ENCODE results near the gene KLK5. TPM values are rescaled to one million over a fixed set of nuclear protein-coding genes. Genes with fewer than 3 reads are reported as not detected.

KLK5 gene
- total RNA-seq (under 1 TPM in 1 of 2 donors, not detected in 1; 0.52 TPM), polyA plus RNA-seq (ENCODE audit: insufficient read length in 6 of 6) (under 1 TPM; 0.21 to 0.99 (median 0.40) TPM)
- long read RNA-seq, donor 1 = 0 reads
- long read RNA-seq, donor 2 = 0 reads
- long read RNA-seq, donor 3 = 0 reads
- long read RNA-seq, donor 4 = 0 reads
- long read RNA-seq, donor 5 = 0 reads
- long read RNA-seq, donor 6 = 0 reads
- long read RNA-seq, donor 7, partial matches to known transcripts = 0 of 1 reads
- long read RNA-seq, donor 7, other reads (novel, unspliced or antisense) = 0 of 1 reads
- long read RNA-seq, donor 8 = 0 reads
- long read RNA-seq, donor 9 = 0 reads
- long read RNA-seq, donor 10 = 0 reads
- long read RNA-seq, donor 11 = 0 reads
- long read RNA-seq, donor 12 = 0 reads

DNA sequence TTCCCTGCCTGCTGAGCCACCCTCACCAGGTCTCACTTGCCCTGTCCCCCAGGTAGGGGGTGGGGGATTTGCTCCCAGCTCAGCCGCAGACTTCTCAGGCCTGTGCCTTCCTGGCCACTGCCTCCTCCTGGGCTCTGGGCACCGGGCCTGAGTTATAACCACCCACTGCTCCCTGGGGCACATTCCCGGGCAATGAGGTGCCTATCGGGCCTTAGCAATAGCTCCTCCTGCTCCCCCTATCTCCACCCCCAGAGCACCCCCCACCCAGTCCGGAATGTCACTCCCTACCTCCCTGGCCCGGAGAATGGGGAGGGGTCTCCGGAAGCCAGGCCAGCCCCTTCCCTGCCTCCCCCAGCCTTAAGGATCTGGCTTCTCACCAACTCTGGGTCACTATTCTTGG is at the start of gene KLK5:
Gene KLK5 (minus strand): TSS at position 129 of the 400 bp plus-strand sequence. CDS start 381 bp downstream, outside the sequence.
- Histone ChIP-seq H3K4me1 (no peaks in the 10 kb centered on the region), H3K9me3 (no peaks in the 10 kb centered on the region), H3K4me3 (no peak within 1 kb of the TSS), H3K27me3 (peaks cover 0 to 40% of the 10 kb centered on the region in 2 donors), H3K27ac (no peak within 1 kb of the TSS), H3K36me3 (no peaks in the 10 kb centered on the region)
- TF ChIP-seq CTCF (IDR thresholded peaks at IDR 0.05) = no peak
- DNase-seq (no peak), ATAC-seq (no peak)
- intact Hi-C loops (cut with DNase I) = no loop called here

DNA sequence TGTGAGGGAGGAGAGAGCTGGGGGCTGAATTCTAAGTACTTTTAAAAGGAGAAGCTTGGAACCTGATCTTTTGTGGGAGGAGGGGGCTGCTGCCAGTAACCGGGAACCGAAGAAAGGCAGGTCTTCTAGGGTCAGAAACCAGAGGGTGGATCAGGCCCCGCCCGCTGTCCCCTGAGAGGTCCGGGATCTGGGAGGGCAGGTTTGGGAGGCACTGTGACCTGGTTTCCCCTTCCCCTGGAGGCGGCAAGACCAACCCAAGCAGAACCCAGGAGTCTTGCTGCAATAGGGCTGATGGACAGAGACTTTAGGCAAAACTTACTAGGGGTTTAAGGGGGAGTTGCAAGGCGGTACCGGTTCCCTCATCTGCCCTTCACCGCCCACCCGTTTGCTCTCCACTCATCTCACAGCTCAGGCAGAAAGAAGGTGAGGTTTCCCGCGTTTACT is 49.3 kb upstream of the KLK5 start:
- H3K27me3 ChIP-seq = peaks cover 0 to 83% of the 10 kb centered on the region in 2 donors
- DNase-seq (no peak), ATAC-seq (no peak)
- TF ChIP-seq CTCF (IDR thresholded peaks at IDR 0.05) = no peak
- H3K27ac ChIP-seq = no peak overlapping the region
- intact Hi-C loops (cut with DNase I) = no loop called here
- peaks cover 0 to 2% of the 10 kb centered on the region in 2 donors for H3K9me3 ChIP-seq
- no peaks in the 10 kb centered on the region for H3K36me3 ChIP-seq
- H3K4me1 ChIP-seq = no peaks in the 10 kb centered on the region
- no peak overlapping the region for H3K4me3 ChIP-seq

- no peak within 1 kb of the TSS for H3K4me3 ChIP-seq
- H3K4me1 ChIP-seq = no peaks in the 10 kb centered on the region
- ATAC-seq (no peak), DNase-seq (no peak)
- intact Hi-C loops (cut with DNase I) = no loop called here
- no peaks in the 10 kb centered on the region for H3K36me3 ChIP-seq
- peaks cover 0 to 77% of the 10 kb centered on the region in 2 donors for H3K27me3 ChIP-seq
- no peak within 1 kb of the TSS for H3K27ac ChIP-seq
- TF ChIP-seq CTCF (IDR thresholded peaks at IDR 0.05) = no peak
- peaks cover 0 to 2% of the 10 kb centered on the region in 2 donors for H3K9me3 ChIP-seq
Observed at GRCh38 chr19:51001515-51001914, 48.7 kb upstream of the KLK5 start, which contains the start of gene KLK8. Gene KLK8, minus strand, starts transcription at chr19:51001604. Its CDS starts 437 bp downstream, at chr19:51001167.

GRCh38 chr19:51000981-51001380 is 48.1 kb upstream of the KLK5 start:
- Histone ChIP-seq H3K4me1 (no peaks in the 10 kb centered on the region), H3K4me3 (no peak overlapping the region), H3K27me3 (peaks cover 0 to 77% of the 10 kb centered on the region in 2 donors), H3K9me3 (peaks cover 0 to 2% of the 10 kb centered on the region in 2 donors), H3K36me3 (no peaks in the 10 kb centered on the region), H3K27ac (no peak overlapping the region)
- no peak for DNase-seq
- intact Hi-C loops (cut with DNase I) = no loop called here
- TF ChIP-seq CTCF (IDR thresholded peaks at IDR 0.05) = no peak
- ATAC-seq = no peak

DNA sequence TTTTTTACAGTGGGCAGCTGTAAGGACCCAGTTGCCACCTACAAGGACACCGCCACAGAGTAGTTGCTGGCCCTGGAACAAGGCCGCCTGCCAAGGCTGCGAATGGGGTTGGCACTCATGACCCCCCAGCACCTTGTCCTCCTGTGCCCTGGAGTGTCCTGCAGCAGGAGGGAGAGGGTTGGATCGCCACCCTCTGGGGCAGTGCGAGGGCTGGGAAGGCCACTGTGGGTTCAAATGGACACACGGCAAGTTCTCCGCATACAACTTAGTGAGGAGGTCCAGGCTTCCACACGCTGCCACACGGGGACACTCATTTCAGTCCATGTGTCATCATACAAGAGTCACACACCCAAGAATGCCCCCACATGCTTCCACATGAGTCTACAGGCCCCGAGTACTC is 47.6 kb upstream of the KLK5 start:
- ATAC-seq = no peak
- H3K27me3 ChIP-seq = peaks cover 0 to 77% of the 10 kb centered on the region in 2 donors

More for the DNA sequence above, 47.6 kb upstream of the KLK5 start:
- Histone ChIP-seq H3K9me3 (peaks cover 0 to 2% of the 10 kb centered on the region in 2 donors), H3K27ac (no peak overlapping the region), H3K4me1 (no peaks in the 10 kb centered on the region), H3K4me3 (no peak overlapping the region), H3K36me3 (no peaks in the 10 kb centered on the region)
- DNase-seq = no peak
- intact Hi-C loops (cut with DNase I) = no loop called here
- no peak for TF ChIP-seq CTCF (IDR thresholded peaks at IDR 0.05)
